NCI-H2081 treated with DMSO at 0.1 percent for 48 hours (cell line): ENCODE results near the gene IRX6.

Source experiments
- DNase-seq: peaks from one replicate; lab custom pipeline; 2025; lab: John Stamatoyannopoulos, UW

The IRX6 gene

DNA sequence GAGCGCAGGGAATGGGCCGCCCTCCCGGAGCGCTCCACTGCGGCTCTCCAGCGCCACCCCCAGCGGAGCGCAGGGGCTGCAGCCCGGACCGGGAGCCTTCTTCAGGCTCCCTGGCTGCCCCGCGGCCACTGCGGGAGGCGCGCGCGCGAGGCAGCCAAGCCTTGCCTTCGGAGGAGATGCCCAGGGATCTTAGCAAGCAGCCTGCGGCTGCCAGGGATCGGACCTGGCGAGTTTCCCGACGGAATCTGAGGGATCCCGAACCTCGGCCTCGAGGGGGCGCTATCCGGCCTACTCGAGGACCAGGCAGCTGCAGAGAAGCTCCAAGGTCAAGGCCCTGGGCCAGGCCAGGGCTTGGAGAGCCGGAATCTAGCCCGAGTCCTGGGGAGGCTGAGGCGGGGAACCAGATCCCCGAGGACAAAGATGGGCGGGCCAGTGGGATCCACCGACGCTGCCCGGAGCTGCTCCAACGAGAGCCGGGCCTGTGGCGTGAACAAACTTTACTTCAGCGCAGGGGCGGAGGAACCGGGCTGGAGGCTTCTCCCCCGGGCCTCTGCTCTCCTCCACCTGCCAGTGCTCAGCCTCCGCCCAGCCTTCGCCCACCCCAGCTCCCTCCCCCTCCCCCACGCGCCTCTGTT is at the start of gene IRX6:
Gene IRX6, plus strand, starts transcription at position 567 of the 635 bp plus-strand sequence. CDS start 889 bp downstream, outside the sequence.
- no peak for DNase-seq

DNA sequence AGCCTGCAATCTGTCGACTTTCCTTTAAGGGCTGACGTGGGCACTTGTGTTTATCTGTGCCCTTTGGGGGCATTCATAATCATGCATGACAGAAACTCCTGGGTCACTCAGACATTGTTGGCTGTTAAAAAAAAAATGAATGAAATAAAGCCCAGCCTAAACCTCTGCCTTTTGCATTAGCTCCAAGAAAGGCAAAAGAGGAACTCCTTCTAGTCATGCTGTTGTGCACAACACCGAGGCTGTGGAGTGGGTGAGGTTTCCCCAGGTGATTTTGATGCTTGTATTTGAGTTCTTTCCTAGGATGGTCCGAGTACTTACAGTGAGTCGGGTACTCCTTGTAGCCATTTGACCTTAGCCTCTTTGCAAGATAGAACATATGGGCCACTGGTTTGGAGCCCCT is 49.6 kb upstream of the IRX6 start:
- DNase-seq = no peak

- no peak for DNase-seq
Observed at GRCh38 chr16:55275167-55275566, 48.8 kb upstream of the IRX6 start.

DNA sequence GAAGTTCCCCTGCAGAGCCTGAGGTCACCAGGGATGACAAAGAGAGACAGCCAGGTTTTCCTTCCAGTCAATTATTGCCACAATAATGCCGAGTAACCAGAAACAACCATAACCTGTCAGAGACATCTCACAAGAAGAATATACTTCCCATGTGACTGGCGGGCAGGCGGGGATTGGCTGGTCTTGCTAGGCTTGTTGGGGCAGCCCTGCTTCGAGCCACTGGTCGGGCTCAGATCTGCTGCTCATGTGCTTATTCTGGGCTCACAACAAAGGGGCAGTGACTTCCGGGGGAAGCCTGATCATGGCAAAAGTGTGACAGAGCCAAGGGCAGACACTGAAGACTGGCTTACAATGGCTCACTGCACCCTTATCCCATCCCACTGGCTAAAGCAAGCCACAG is 48.1 kb upstream of the IRX6 start:
- DNase-seq = no peak

GRCh38 chr16:55277536-55277935 is 46.5 kb upstream of the IRX6 start:
- DNase-seq = no peak

GRCh38 chr16:55279598-55279997 is 44.4 kb upstream of the IRX6 start:
- no peak for DNase-seq

DNA sequence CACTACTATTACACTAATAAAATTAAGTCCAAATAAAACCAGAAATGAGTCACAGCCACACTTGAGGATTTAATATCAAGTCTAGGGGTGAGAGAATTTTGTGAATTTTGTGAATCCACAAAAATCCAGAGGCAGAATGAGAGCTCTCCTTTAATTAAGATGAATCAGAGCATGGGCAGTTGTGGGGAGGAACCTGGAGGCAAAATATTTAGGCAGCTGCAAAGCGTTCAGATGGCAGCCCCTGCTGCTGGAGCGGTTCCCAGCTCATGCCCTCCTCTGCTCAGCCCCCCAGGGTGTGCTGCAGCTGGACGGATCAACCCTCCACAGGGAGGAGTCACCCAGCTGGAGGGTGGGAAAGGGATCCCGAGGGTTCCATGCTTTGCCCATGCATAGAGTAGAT is 43.4 kb upstream of the IRX6 start:
- DNase-seq = no peak

- DNase-seq = no peak
Observed at GRCh38 chr16:55282441-55282840, 41.6 kb upstream of the IRX6 start.

DNA sequence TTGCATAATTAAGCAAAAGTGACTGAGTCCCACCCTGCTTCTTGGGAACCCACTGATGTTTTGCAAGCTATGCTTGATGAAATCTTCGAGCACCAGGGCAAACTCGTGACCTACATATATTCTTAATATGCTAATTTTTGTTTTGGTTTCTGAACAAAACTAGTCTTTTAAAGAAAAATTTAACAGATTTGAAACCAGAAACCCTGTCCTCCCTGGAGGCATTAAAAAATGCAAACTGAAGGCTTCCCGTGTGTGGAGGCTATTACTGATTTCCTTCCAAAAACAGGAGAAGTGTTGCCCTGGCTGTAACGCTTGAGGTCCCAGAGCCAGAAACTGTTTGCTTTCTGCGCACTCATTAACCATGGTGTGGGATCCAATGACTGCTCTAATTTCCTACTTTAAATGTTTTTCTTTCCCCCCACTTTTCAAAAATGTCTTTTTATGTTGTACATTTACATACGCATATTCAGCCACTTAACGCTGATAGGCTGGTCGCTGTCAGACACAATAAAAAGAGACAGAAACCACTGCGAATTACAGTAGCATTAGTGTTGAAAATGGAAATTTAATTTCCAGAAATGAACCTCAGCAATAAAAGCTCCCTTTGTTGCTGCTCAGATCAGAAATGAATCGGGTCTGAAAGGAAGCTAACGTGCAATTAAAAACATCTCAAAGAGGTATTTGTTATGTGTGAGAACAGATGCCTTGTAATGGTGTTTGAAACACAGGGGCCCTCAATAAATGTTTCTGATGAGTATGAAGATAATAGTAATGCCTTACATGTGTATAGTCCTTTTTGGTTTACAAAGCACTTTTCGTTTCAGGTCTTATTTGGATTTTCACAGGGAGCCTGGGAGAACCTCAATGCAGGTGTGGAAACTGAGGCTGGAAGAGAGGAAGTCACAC is 39.9 kb upstream of the IRX6 start:
- no peak for DNase-seq

GRCh38 chr16:55284718-55285099 is 39.3 kb upstream of the IRX6 start:
- DNase-seq = no peak

- no peak for DNase-seq
Observed at GRCh38 chr16:55285586-55285985, 38.4 kb upstream of the IRX6 start.

- no peak for DNase-seq
Observed at GRCh38 chr16:55289353-55289752, 34.6 kb upstream of the IRX6 start.

- DNase-seq = no peak
Observed at GRCh38 chr16:55291847-55292246, 32.2 kb upstream of the IRX6 start.

DNA sequence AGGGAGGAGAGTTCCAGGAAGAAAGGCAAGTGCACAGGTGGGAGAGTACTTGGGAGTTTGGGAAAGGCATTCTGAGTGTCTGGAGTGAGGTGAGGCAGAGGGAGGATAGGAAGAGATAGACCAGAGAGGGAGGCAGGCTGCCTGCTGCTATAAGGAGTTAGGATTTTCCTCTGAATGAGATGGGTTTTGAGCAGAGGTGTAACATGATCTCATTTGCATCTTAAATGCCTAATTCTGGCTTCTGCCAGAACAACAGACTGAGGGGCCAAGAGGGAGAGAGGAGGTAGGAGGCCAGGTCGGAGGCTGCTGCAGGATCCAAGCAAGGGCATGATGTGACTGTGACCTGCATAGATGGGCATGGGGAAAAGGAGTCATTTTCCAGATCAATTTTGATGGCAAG is 31.5 kb upstream of the IRX6 start:
- DNase-seq = no peak

- no peak for DNase-seq
Observed at GRCh38 chr16:55294129-55294528, 29.9 kb upstream of the IRX6 start.

DNA sequence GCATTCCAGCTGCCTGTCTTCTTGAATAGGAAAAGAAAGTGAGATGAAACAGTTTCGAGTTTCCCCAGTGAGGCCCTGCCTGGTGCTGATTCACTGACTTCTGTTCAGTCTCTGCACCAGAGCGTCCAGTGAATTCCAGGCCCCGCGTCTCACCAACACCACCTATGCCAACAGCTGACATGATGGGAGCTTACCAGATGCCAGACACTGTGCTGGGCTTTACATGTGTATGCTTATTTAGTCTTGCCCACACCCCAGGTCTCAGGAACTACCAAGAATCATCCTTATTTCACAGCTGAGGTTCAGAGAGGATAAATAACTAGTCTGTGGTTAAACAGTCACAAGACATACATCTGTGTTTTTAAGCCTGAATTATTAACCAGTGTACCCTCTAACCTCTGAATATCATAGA is 29.1 kb upstream of the IRX6 start:
- DNase-seq = no peak

- no peak for DNase-seq
Observed at GRCh38 chr16:55297062-55297909, 26.7 kb upstream of the IRX6 start.

DNA sequence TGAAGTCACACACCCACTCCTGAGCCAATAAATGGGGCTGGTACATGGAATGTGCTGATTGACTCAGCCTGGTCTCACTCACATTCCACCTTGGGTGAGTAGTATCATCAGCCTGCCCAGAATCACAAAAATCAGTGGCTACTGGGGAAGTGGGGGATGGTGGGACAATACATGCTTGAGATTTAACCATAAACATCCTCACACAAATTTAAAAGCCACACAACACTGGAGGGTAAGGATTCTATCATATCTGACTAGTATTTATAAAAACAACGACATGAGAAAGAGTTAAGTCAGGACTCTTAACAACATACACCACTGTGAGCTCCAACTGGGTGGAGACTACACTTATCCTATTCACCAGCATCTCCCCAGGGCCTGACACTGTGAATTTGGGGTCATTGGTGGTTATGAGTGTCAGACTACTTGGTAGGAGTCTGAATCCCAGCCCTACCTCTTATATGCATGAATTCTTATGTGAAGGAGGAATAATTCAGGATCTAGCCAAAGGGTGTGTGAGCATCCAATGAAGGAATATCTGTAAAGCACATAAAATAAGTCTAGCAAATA is 26.0 kb upstream of the IRX6 start:
- DNase-seq = no peak

GRCh38 chr16:55301385-55302008 is 22.5 kb upstream of the IRX6 start:
- no peak for DNase-seq

GRCh38 chr16:55302635-55303034 is 21.4 kb upstream of the IRX6 start:
- DNase-seq = no peak

DNA sequence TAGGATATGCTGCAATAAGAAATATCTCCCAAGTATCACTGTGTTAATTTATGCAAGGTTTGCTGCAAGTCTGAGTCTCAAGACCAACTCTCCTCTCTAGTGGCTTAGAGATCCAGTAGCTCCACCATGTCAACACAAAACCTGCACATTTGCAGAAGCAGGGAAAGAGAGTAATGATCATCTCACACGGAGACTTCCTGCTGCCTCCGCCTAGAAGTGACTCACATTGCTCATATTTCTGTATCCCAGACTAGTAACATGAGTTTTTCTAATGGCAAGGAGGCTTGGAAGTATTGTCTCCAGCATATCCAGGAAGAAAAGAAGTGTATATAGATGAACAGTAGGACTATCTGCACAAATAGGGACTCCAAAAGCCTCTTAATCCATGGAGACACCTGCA is 15.0 kb upstream of the IRX6 start:
- no peak for DNase-seq

GRCh38 chr16:55322327-55322726 is 1.7 kb upstream of the IRX6 start:
- DNase-seq = no peak
